PFSK-1 (cell line): ENCODE measurements around the gene SLFN5.

ENCODE experiments used
- FOXP2 ChIP-seq: optimal IDR thresholded peaks from 2 replicates; pipeline ENCODE3; 2011; ENCODE audit warnings: borderline replicate concordance, control low read depth, inconsistent platforms; ENCODE audit not compliant: insufficient read depth; ENCODE audit errors: extremely low read length, extremely low read depth
- POLR2AphosphoS5 ChIP-seq: IDR thresholded peaks from 2 replicates; pipeline ENCODE4 v1.6.1; 2012; ENCODE audit warnings: low read depth, mild to moderate bottlenecking, control low read depth, low read length, moderate library complexity
- TF ChIP-seq, protein P1 (sequence below), 2 experiments: IDR thresholded peaks; 2 replicates each; pipeline versions ENCODE4 v1.6.1 to v1.8.0; 2011 to 2012; ENCODE audit warnings: low read depth in 2 of 2, low read length in 2 of 2, control low read depth in 1 of 2, inconsistent platforms in 1 of 2, mild to moderate bottlenecking in 1 of 2, moderate library complexity in 1 of 2; ENCODE audit not compliant: insufficient read depth in 1 of 2

- TF ChIP-seq POLR2AphosphoS5 (no peak), FOXP2 (no peak)
- TF ChIP-seq, protein P1, sequence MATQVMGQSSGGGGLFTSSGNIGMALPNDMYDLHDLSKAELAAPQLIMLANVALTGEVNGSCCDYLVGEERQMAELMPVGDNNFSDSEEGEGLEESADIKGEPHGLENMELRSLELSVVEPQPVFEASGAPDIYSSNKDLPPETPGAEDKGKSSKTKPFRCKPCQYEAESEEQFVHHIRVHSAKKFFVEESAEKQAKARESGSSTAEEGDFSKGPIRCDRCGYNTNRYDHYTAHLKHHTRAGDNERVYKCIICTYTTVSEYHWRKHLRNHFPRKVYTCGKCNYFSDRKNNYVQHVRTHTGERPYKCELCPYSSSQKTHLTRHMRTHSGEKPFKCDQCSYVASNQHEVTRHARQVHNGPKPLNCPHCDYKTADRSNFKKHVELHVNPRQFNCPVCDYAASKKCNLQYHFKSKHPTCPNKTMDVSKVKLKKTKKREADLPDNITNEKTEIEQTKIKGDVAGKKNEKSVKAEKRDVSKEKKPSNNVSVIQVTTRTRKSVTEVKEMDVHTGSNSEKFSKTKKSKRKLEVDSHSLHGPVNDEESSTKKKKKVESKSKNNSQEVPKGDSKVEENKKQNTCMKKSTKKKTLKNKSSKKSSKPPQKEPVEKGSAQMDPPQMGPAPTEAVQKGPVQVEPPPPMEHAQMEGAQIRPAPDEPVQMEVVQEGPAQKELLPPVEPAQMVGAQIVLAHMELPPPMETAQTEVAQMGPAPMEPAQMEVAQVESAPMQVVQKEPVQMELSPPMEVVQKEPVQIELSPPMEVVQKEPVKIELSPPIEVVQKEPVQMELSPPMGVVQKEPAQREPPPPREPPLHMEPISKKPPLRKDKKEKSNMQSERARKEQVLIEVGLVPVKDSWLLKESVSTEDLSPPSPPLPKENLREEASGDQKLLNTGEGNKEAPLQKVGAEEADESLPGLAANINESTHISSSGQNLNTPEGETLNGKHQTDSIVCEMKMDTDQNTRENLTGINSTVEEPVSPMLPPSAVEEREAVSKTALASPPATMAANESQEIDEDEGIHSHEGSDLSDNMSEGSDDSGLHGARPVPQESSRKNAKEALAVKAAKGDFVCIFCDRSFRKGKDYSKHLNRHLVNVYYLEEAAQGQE (IDR thresholded peaks at IDR 0.05; ENCODE audit: insufficient read depth in 1 of 2, low read depth in 2 of 2, low read length in 2 of 2): no peak
Measured at GRCh38 chr17:35224436-35224835, 18.4 kb upstream of the SLFN5 start.
